ENCODE measurements around the gene NFYA. TPM values are rescaled to one million over a fixed set of nuclear protein-coding genes. Genes with fewer than 3 reads are reported as not detected.

The NFYA gene
- total RNA-seq, 6 experiments from 2014 or later: 6.4 to 11.7 (median 7.7) TPM

DNA sequence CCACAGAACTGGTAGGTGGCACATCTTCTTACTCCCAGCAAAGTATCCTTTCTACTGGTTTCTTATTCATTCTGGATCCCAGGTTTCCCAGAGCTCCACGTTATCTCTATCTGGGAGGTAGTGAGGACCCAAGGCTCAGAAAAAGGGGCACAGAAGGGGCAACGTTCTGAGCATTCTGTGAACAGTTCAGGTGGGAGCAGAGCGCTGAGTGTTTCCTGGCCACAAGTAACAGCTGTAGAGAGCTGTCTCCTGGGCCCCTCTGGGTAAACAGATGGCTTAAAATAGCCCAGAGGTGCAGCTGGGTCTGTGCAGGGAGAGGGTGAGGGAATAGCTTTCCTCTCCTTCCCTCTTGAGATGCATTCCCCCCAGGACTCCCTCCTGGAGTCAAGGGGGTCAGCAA, 17.6 kb upstream of the NFYA start:
- DNase-seq: no peak
- no peak for TF ChIP-seq POLR2A (IDR thresholded peaks at IDR 0.05)
- TF ChIP-seq, protein P1, sequence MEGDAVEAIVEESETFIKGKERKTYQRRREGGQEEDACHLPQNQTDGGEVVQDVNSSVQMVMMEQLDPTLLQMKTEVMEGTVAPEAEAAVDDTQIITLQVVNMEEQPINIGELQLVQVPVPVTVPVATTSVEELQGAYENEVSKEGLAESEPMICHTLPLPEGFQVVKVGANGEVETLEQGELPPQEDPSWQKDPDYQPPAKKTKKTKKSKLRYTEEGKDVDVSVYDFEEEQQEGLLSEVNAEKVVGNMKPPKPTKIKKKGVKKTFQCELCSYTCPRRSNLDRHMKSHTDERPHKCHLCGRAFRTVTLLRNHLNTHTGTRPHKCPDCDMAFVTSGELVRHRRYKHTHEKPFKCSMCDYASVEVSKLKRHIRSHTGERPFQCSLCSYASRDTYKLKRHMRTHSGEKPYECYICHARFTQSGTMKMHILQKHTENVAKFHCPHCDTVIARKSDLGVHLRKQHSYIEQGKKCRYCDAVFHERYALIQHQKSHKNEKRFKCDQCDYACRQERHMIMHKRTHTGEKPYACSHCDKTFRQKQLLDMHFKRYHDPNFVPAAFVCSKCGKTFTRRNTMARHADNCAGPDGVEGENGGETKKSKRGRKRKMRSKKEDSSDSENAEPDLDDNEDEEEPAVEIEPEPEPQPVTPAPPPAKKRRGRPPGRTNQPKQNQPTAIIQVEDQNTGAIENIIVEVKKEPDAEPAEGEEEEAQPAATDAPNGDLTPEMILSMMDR (IDR thresholded peaks at IDR 0.05): no peak
- no peaks in the 10 kb centered on the region for H3K9me3 ChIP-seq
- WGBS (ENCODE audit: insufficient coverage, low coverage, low lambda C conversion rate, missing lambda C conversion rate): 49% methylated on average over 2 of the region's 3 CpGs
- H3K4me3 ChIP-seq: no peak overlapping the region
- H3K27me3 ChIP-seq: no peaks in the 10 kb centered on the region
- H3K4me1 ChIP-seq: no peaks in the 10 kb centered on the region
- H3K27ac ChIP-seq: no peak overlapping the region
- no peak for ATAC-seq
- no peaks in the 10 kb centered on the region for H3K36me3 ChIP-seq
- intact Hi-C loops (cut with DNase I): no loop called here

DNA sequence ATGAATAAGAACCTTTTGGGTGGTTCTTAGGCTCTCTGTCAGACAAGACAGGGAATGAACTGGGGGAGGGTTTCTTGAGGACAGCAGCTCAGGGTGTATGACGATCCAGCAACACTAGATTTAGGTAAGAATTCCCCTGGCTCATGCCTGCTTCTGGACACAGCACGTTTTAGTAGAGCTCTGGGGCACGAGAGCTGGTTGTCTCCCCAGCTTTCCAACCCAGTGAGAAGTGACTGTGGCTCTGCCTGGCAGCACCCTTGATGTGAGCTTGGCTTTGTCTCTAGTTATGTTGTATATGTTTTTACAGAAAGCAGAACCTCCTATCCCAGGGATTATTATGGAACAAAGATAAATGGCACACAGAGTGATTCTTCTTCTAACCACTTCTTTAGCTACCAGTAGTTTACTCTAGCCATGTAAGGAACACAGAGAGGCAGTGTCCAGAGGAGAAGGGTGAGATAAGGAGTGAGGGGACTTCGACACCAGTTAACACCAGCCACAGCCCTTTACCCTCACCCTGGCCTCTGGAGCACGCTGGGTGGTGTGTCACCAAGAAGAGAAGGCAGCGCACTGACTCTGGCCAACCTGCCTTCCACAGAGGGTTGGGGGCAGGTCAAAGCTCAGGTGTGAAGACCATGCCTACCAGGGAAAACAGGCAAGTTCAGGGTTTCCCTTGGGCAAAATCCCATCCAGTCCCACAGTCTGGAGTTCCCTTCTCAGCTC, 15.8 kb upstream of the NFYA start:
- DNase-seq: no peak
- no peaks in the 10 kb centered on the region for H3K36me3 ChIP-seq
- no peak for ATAC-seq
- no peaks in the 10 kb centered on the region for H3K4me1 ChIP-seq
- no peaks in the 10 kb centered on the region for H3K9me3 ChIP-seq
- no peak overlapping the region for H3K27ac ChIP-seq
- H3K4me3 ChIP-seq: no peak overlapping the region
- TF ChIP-seq POLR2A (IDR thresholded peaks at IDR 0.05): no peak
- TF ChIP-seq, protein P1 (IDR thresholded peaks at IDR 0.05): no peak
- intact Hi-C loops (cut with DNase I): no loop called here
- H3K27me3 ChIP-seq: no peaks in the 10 kb centered on the region
- WGBS (ENCODE audit: insufficient coverage, low coverage, low lambda C conversion rate, missing lambda C conversion rate): 90% methylated on average over 2 of the region's 6 CpGs

DNA sequence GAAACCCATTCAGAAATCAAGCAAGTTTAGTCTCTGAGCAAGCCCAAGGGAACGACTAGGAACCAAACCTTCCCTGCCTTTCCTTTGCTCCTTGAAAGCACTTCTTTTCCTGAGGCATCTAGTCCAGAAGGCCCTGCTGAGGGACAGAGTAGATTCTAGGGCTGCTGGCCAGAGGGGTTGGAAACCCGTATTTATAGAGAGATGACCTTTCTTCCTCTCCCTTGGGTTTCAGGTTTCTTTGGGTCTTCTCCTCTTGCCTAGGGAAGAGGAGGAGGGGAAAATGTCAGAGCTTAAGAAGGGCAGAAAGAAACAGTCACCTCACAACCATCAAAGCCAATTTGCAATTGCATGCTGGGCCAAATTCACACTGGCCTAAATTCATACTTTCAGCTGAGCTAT, 14.0 kb upstream of the NFYA start:
- Histone ChIP-seq H3K27me3 (no peaks in the 10 kb centered on the region), H3K4me3 (no peak overlapping the region), H3K27ac (no peak overlapping the region), H3K4me1 (peaks cover 0 to 9% (median 2%) of the 10 kb centered on the region in 4 donors), H3K36me3 (no peaks in the 10 kb centered on the region), H3K9me3 (no peaks in the 10 kb centered on the region)
- intact Hi-C loops (cut with DNase I): no loop called here
- no peak for ATAC-seq
- DNase-seq: no peak
- TF ChIP-seq, protein P1 (IDR thresholded peaks at IDR 0.05): no peak
- TF ChIP-seq POLR2A (IDR thresholded peaks at IDR 0.05): no peak
- 76% methylated on average over 2 of the region's 2 CpGs for WGBS (ENCODE audit: insufficient coverage, low coverage, low lambda C conversion rate, missing lambda C conversion rate)

DNA sequence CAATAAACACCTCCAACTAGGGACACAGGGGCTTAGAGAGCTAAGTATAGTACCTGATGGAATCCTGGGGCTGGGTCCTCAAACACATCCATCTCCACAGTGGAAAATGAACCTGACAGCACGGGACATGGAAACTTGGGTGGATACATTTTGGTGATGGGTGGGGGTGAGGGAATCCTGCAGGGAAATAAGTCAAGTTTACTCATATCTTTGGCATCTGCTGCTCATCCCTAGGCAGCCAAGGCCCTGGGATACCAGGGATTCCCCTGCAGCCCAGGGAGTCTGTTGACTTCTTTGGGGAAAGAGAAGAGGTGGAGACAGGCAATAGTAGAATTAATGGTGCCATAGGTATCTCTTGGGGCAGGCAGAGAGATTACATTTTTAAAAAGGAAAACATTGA, 13.2 kb upstream of the NFYA start:
- intact Hi-C loops (cut with DNase I): no loop called here
- Histone ChIP-seq H3K4me1 (peaks cover 0 to 17% (median 6%) of the 10 kb centered on the region in 4 donors), H3K27me3 (no peaks in the 10 kb centered on the region), H3K9me3 (no peaks in the 10 kb centered on the region), H3K27ac (no peak overlapping the region), H3K4me3 (no peak overlapping the region), H3K36me3 (no peaks in the 10 kb centered on the region)
- 88% methylated on average over 1 of the region's 1 CpG for WGBS (ENCODE audit: insufficient coverage, low coverage, low lambda C conversion rate, missing lambda C conversion rate)
- no peak for TF ChIP-seq POLR2A (IDR thresholded peaks at IDR 0.05)
- TF ChIP-seq, protein P1 (IDR thresholded peaks at IDR 0.05): no peak
- DNase-seq (no peak), ATAC-seq (no peak)

All from right lobe of liver (tissue), 6 donors.